ENCODE measurements around the gene SCAPER.

The SCAPER gene

DNA sequence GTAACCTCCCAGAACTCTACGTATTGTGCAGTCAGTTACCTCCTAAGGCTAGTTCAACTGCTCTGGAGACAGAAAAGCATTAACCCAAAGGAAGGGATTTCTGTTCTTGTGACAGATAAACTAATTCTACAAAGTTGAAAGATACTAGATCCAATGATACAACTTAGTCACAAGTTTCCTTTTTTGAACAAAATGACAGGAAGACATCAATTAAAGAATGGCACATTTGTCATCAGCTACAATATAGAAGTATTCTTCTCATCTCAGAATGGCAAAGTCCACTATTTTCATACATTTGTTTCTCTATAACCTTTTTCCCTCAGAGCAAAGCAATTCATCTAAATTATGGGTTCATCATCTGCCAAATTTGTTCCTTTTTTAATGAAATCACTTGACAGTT lies 524.9 kb downstream of the SCAPER start:
- ChIA-PET POLR2A (no interaction called here), CTCF (interaction anchor here (2.2 kb wide), 1 partner anchor 12 kb away, joined by 7 read pairs; no protein-coding TSS in a partner anchor)
- no peak for DNase-seq (ENCODE audit: extremely low spot score)
- TF ChIP-seq, protein P1, sequence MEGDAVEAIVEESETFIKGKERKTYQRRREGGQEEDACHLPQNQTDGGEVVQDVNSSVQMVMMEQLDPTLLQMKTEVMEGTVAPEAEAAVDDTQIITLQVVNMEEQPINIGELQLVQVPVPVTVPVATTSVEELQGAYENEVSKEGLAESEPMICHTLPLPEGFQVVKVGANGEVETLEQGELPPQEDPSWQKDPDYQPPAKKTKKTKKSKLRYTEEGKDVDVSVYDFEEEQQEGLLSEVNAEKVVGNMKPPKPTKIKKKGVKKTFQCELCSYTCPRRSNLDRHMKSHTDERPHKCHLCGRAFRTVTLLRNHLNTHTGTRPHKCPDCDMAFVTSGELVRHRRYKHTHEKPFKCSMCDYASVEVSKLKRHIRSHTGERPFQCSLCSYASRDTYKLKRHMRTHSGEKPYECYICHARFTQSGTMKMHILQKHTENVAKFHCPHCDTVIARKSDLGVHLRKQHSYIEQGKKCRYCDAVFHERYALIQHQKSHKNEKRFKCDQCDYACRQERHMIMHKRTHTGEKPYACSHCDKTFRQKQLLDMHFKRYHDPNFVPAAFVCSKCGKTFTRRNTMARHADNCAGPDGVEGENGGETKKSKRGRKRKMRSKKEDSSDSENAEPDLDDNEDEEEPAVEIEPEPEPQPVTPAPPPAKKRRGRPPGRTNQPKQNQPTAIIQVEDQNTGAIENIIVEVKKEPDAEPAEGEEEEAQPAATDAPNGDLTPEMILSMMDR (IDR thresholded peaks at IDR 0.05; ENCODE audit: control extremely low read depth, extremely low read depth, low read depth, missing control alignments): no peak

DNA sequence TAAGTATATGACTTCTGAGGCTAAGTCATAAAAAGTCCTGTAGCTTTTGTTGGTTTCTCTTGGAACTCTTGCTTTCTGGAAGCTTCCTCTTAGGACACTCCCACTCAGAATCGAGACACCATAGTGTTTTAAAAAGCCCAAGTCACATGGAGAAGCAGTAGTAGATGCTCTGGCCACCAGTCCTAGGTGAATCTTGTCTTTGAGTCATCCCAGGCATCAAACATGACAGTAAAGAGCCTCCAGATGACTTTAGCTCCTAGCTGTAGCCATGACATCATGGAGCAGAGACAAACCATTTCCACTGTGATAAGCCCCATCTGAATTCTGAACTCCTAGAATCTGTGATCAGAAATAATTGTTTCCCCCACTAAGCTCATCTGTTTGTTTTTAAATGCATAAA lies 526.4 kb downstream of the SCAPER start:
- CTCF ChIA-PET: interaction anchor here (1.0 kb wide), 1 partner anchor 14 kb away, joined by 4 read pairs; no protein-coding TSS in a partner anchor
- POLR2A ChIA-PET: no interaction called here
- TF ChIP-seq, protein P1 (IDR thresholded peaks at IDR 0.05; ENCODE audit: control extremely low read depth, extremely low read depth, low read depth, missing control alignments): no peak
- DNase-seq (ENCODE audit: extremely low spot score): no peak

DNA sequence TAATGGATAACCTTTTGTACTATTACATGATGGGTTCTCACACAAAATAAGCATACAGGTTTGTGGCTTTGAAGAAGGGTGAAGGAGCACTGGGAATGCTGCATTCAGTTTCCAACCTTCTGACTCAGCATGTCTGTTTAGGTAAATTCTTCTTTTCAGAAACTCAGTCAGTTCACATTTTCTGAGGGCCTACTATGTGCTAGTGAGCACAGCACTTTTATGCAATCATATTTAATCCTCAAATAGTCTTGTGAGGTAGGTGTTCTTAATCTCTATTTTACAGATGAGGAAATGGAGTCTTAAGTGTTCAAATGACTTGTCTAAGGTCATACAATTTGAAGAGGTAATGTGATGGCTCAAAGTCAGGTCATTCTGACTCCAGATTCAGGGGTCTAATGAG lies 527.4 kb downstream of the SCAPER start:
- POLR2A ChIA-PET: no interaction called here
- CTCF ChIA-PET: no interaction called here
- TF ChIP-seq, protein P1 (IDR thresholded peaks at IDR 0.05; ENCODE audit: control extremely low read depth, extremely low read depth, low read depth, missing control alignments): no peak
- no peak for DNase-seq (ENCODE audit: extremely low spot score)

DNA sequence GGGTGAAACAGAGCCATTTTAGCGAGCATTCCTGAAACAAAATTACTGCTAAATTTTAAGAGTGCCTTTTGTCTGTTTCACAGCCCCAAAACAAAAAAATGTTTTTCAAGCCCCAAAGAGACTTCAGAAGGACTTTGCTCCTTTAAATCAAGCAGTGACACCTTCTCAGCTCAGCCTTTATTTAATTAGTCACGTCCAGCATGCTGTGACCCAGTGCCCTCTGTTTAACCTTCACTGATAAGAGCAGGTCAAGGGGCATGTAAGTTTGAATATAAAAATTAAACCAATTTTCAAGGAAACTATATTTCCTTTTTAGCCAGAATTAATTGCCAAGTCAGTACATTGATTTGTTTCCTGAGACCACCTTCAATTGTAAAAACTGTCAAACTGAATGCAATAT lies 527.9 kb downstream of the SCAPER start:
- TF ChIP-seq, protein P1 (IDR thresholded peaks at IDR 0.05; ENCODE audit: control extremely low read depth, extremely low read depth, low read depth, missing control alignments): no peak
- no peak for DNase-seq (ENCODE audit: extremely low spot score)
- POLR2A ChIA-PET: no interaction called here
- CTCF ChIA-PET: no interaction called here

DNA sequence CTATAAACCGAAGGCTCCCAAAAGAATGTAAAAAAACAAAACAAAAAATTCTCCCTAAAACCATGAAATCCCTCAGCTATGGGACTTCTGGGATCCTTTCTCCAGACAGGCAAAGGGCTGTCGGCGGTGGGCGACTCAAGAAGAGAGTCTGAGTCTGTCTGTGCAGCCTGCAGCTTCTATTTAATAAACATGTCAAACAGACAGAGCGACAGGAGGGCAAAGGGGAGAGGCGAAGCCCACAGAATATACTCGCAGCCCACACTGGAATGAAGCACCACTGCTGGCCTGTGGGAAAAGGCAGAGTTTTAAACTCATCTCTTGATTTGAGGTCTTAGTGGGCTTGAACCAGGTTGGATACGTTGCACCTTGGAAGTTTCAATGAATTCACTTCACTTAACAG lies 528.3 kb downstream of the SCAPER start:
- TF ChIP-seq, protein P1 (IDR thresholded peaks at IDR 0.05; ENCODE audit: control extremely low read depth, extremely low read depth, low read depth, missing control alignments): no peak
- DNase-seq (ENCODE audit: extremely low spot score): no peak
- CTCF ChIA-PET: no interaction called here
- POLR2A ChIA-PET: no interaction called here

DNA sequence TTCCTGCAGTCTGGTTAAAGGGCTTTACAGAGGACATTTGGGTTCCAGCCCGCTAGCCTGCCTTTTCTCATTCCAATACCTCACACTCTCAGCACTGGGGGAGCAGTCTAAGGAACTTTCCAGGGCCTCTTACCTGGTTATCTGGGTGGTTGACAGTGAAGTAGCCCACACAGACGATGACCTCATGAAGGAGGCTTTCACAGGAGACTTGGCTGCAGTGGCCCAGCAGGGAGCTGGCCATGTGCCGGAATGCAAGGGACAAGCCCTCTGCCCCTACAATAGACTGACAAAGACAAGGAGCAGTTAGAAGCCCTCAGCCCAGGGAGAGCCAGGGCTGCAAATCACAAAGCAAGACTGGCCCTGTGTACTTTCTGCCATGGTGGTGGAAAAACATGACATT lies 529.1 kb downstream of the SCAPER start:
- DNase-seq (ENCODE audit: extremely low spot score): no peak
- CTCF ChIA-PET: interaction anchor here (1.3 kb wide), 1 partner anchor 27 kb away, joined by 3 read pairs; no protein-coding TSS in a partner anchor
- POLR2A ChIA-PET: no interaction called here
- TF ChIP-seq, protein P1 (IDR thresholded peaks at IDR 0.05; ENCODE audit: control extremely low read depth, extremely low read depth, low read depth, missing control alignments): no peak

DNA sequence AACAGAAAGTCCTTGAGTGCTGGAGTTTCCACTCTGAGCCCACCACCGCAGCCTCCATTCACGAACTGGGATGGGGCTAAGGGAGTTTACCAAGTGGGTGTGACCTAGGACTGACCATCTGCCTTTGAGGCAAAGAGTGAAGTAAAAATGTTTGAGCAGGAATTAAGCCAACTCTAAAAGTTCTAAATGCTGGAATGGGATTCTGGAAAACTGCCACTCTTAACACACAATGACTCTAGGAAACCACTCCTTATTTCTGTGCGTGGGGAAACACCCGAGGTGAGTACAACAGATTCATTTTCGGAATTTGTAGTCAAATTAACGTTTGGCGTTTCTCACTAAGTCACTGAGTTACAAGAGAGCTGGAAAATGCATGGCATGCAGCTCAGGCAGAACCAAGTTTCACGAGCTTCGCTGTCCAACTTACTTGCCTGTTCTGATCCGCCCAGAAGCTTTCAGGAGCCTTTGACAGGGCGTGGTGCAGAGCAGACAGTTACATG lies 537.0 kb downstream of the SCAPER start:
- TF ChIP-seq, protein P1 (IDR thresholded peaks at IDR 0.05; ENCODE audit: control extremely low read depth, extremely low read depth, low read depth, missing control alignments): no peak
- CTCF ChIA-PET: no interaction called here
- DNase-seq (ENCODE audit: extremely low spot score): no peak
- POLR2A ChIA-PET: no interaction called here
